OCI-LY3 (cell line): Measurements from ENCODE around the gene MAPKAPK3.

Experiments
- EZH2phosphoT487 ChIP-seq: fragments of 200-600 bp; shearing (Covaris generic); IDR thresholded peaks from 2 replicates; pipeline ENCODE4 v1.6.1; 2018; ENCODE audit warnings: antibody characterized with exemption, mixed run types, low read depth
- TF ChIP-seq, protein P1 (sequence below): fragments of 200-600, 300-600 bp; sonication (generic); IDR thresholded peaks from 2 replicates; pipeline ENCODE4 v1.5.1; 2014; ENCODE audit warnings: antibody characterized with exemption, low read length, low read depth

DNA sequence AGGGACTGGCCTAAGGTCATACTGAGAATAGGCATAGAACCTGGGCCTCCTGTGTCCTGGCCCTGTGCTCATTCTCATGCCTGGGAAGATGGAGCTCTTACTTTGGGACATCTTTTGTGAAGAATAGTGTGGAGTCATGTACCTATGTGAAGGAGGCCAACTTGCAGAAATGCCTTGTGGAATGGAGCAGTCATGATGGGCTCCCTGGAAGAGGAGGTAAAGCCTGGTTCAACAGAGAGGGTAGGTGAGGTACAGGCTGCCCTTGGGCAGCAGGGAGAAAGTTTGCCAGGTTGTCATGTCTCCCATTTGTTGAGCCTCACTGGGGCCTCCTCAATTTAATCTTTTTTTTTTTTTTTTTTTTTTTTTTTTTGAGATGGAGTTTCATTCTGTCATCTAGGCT, 18.1 kb downstream of the MAPKAPK3 start:
- TF ChIP-seq, protein P1, sequence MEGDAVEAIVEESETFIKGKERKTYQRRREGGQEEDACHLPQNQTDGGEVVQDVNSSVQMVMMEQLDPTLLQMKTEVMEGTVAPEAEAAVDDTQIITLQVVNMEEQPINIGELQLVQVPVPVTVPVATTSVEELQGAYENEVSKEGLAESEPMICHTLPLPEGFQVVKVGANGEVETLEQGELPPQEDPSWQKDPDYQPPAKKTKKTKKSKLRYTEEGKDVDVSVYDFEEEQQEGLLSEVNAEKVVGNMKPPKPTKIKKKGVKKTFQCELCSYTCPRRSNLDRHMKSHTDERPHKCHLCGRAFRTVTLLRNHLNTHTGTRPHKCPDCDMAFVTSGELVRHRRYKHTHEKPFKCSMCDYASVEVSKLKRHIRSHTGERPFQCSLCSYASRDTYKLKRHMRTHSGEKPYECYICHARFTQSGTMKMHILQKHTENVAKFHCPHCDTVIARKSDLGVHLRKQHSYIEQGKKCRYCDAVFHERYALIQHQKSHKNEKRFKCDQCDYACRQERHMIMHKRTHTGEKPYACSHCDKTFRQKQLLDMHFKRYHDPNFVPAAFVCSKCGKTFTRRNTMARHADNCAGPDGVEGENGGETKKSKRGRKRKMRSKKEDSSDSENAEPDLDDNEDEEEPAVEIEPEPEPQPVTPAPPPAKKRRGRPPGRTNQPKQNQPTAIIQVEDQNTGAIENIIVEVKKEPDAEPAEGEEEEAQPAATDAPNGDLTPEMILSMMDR: no peak
- TF ChIP-seq EZH2phosphoT487: no peak
